Liver (tissue), 9 donors: ENCODE results near the gene OARD1. TPM values are rescaled to one million over a fixed set of nuclear protein-coding genes. Genes with fewer than 3 reads are reported as not detected.

Source experiments
- DNase-seq: peaks from one replicate; pipeline ENCODE4 v3.0.0-alpha.2; 2017; ENCODE audit warnings: low spot score
- H3K27ac ChIP-seq, 2 donors: one replicate each; pipeline ENCODE4 v1.7.0; 2013; ENCODE audit warnings: inconsistent platforms in 2 of 2, low read length in 2 of 2, control low read depth in 1 of 2, low read depth in 1 of 2, mild to moderate bottlenecking in 1 of 2
- H3K27me3 ChIP-seq, 4 donors: one replicate each; pipeline versions ENCODE4 v1.6.1 to v1.7.0; 2013; ENCODE audit warnings: low read length in 3 of 4, inconsistent platforms in 1 of 4, mild to moderate bottlenecking in 1 of 4, moderate library complexity in 1 of 4; ENCODE audit not compliant: control insufficient read depth in 4 of 4, insufficient read depth in 4 of 4
- H3K36me3 ChIP-seq, 4 donors: one replicate each; pipeline versions ENCODE4 v1.6.1 to v1.7.0; 2013; ENCODE audit warnings: low read length in 3 of 4, mild to moderate bottlenecking in 3 of 4, low read depth in 1 of 4, moderate library complexity in 1 of 4; ENCODE audit not compliant: control insufficient read depth in 4 of 4, insufficient read depth in 3 of 4
- H3K4me1 ChIP-seq, 4 donors: one replicate each; pipeline versions ENCODE4 v1.6.1 to v1.7.0; 2013; ENCODE audit warnings: low read length in 3 of 4, mild to moderate bottlenecking in 3 of 4, moderate library complexity in 1 of 4; ENCODE audit not compliant: control insufficient read depth in 4 of 4, insufficient read depth in 4 of 4
- H3K4me3 ChIP-seq, 3 donors: one replicate each; pipeline versions ENCODE4 v1.6.1 to v1.7.0; 2013; ENCODE audit warnings: low read length in 3 of 3, control low read depth in 1 of 3, low read depth in 1 of 3, mild to moderate bottlenecking in 1 of 3
- H3K9ac ChIP-seq, 2 donors: one replicate each; pipeline ENCODE4 v1.7.0; 2013; ENCODE audit warnings: low read length in 2 of 2, mild to moderate bottlenecking in 2 of 2, moderate library complexity in 2 of 2, control low read depth in 1 of 2, low read depth in 1 of 2
- H3K9me3 ChIP-seq, 4 donors: one replicate each; pipeline versions ENCODE4 v1.6.1 to v1.7.0; 2013; ENCODE audit warnings: low read length in 3 of 4; ENCODE audit not compliant: control insufficient read depth in 4 of 4
- EGR1 ChIP-seq, 2 donors: IDR thresholded peaks; 2 replicates each; pipeline ENCODE4 v1.6.1; 2016 to 2018; ENCODE audit warnings: antibody characterized with exemption in 2 of 2, low read depth in 2 of 2
- FOXA1 ChIP-seq: IDR thresholded peaks from 2 replicates; pipeline ENCODE4 v1.6.1; 2016; ENCODE audit warnings: antibody characterized with exemption
- FOXA2 ChIP-seq: IDR thresholded peaks from 2 replicates; pipeline ENCODE4 v1.6.1; 2016; ENCODE audit warnings: antibody characterized with exemption
- GABPA ChIP-seq, 2 donors: IDR thresholded peaks in 1 of 2; conservative IDR thresholded peaks in 1 of 2; 2 replicates each; pipeline ENCODE4 v1.6.1; 2016; ENCODE audit warnings: antibody characterized with exemption in 2 of 2, mild to moderate bottlenecking in 1 of 2, moderate library complexity in 1 of 2
- HNF4A ChIP-seq, 2 donors: conservative IDR thresholded peaks; 2 replicates each; pipeline ENCODE4 v1.6.1; 2016; ENCODE audit warnings: antibody characterized with exemption in 2 of 2, mild to moderate bottlenecking in 2 of 2
- HNF4G ChIP-seq: IDR thresholded peaks from 2 replicates; pipeline ENCODE4 v1.6.1; 2016; ENCODE audit warnings: antibody characterized with exemption
- JUND ChIP-seq, 2 donors: IDR thresholded peaks; 2 replicates each; pipeline ENCODE4 v1.6.1; 2016; ENCODE audit warnings: antibody characterized with exemption in 2 of 2
- NR2F2 ChIP-seq: IDR thresholded peaks from 2 replicates; pipeline ENCODE4 v1.6.1; 2016; ENCODE audit warnings: antibody characterized with exemption
- RAD21 ChIP-seq, 2 donors: IDR thresholded peaks; 2 replicates each; pipeline ENCODE4 v1.6.1; 2016; ENCODE audit warnings: antibody characterized with exemption in 2 of 2, mild to moderate bottlenecking in 2 of 2
- RXRA ChIP-seq, 2 donors: IDR thresholded peaks; 2 replicates each; pipeline ENCODE4 v1.6.1; 2017 to 2018; ENCODE audit warnings: antibody characterized with exemption in 2 of 2, mild to moderate bottlenecking in 1 of 2
- SP1 ChIP-seq: IDR thresholded peaks from 2 replicates; pipeline ENCODE4 v1.6.1; 2018; ENCODE audit warnings: antibody characterized with exemption, mild to moderate bottlenecking
- TAF1 ChIP-seq: conservative IDR thresholded peaks from 2 replicates; pipeline ENCODE4 v1.6.1; 2016; ENCODE audit warnings: antibody characterized with exemption, mild to moderate bottlenecking
- YY1 ChIP-seq: IDR thresholded peaks from 2 replicates; pipeline ENCODE4 v1.6.1; 2016; ENCODE audit warnings: antibody characterized with exemption, mild to moderate bottlenecking
- ZBTB33 ChIP-seq: IDR thresholded peaks from 2 replicates; pipeline ENCODE4 v1.6.1; 2016; ENCODE audit warnings: antibody characterized with exemption
- WGBS: extraction: QIAGEN DNeasy Blood & Tissue Kit; methylation state at CpG from one replicate; pipeline ENCODE4 v1.1.7; 2013; 5-methylcytosine and 5-hydroxymethylcytosine counted together
- polyA plus RNA-seq, 2 donors: library from polyadenylated mRNA; stranded (reverse) in 1 of 2; unstranded in 1 of 2; fragments of 200-250 nt in 1 of 2; fragments of >200 nt in 1 of 2; fragmentation: Nextera tagmentation in 1 of 2; extraction: Ambion mirVana in 1 of 2; gene quantifications; one replicate each; pipeline versions ENCODE4 v1.2.1 to v1.2.3, GENCODE V29; 2013 to 2015
- total RNA-seq, 2 donors: library from RNA; depleted of rRNA; stranded (reverse); fragments of >200 nt; gene quantifications; one replicate each; pipeline ENCODE4 v1.2.3, GENCODE V29; 2014
- TF ChIP-seq, protein P1 (sequence below): IDR thresholded peaks from 2 replicates; pipeline ENCODE4 v1.6.1; 2016; ENCODE audit warnings: antibody characterized with exemption
- TF ChIP-seq, protein P2 (sequence below): IDR thresholded peaks from 2 replicates; pipeline ENCODE4 v1.6.1; 2016; ENCODE audit warnings: antibody characterized with exemption, mild to moderate bottlenecking
- TF ChIP-seq, protein P3 (sequence below): IDR thresholded peaks from 2 replicates; pipeline ENCODE4 v1.6.1; 2016; ENCODE audit warnings: antibody characterized with exemption
- TF ChIP-seq, protein P4 (sequence below): fragments of 150-350 bp; IDR thresholded peaks from 2 replicates; pipeline ENCODE4 v1.5.1; 2017; ENCODE audit warnings: improper control_type of control experiment, low read depth, low read length; ENCODE audit not compliant: missing input control
- donor health status: healthy.
- donor health status: healthy.
- donor health status: healthy.
- donor health status: healthy.
- donor health status: healthy.

OARD1 gene
- total and polyA plus RNA-seq, 4 donors = 20.1 to 28.6 (median 23.0) TPM

DNA sequence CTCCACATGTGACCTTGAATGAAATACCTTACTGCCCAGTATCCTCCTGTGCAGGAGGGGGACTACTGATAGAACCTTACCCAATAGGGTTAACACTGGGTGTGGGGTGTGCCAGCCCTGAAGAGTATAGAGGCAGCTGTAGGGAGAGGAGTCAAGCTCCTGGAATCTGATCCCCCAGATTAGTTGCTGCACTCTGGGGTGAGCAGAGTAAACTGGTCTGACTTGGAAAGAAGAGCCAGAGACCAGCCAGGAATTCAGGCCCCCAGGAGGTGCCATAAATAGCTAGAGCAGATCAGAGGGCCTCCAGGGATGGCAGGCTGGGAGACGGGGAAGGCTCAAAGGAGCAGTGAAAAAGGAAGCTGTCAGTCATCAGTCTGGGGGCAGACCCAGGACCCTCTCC, 22.6 kb downstream of the OARD1 start:
- Histone ChIP-seq H3K4me1 (peaks cover 6 to 23% (median 21%) of the 10 kb centered on the region in 4 donors), H3K9me3 (no peaks in the 10 kb centered on the region), H3K27ac (no peak overlapping the region), H3K36me3 (no peaks in the 10 kb centered on the region), H3K4me3 (no peak overlapping the region), H3K9ac (no peak overlapping the region), H3K27me3 (no peaks in the 10 kb centered on the region)
- WGBS = 92% methylated on average over 1 of the region's 1 CpG
- no peak for DNase-seq
- TF ChIP-seq JUND (IDR thresholded peaks at IDR 0.05) (no peak), EGR1 (IDR thresholded peaks at IDR 0.05; ENCODE audit: low read depth in 2 of 2) (no peak), YY1 (no peak), GABPA (IDR thresholded peaks at IDR 0.05 in 1 of 2, conservative IDR thresholded peaks at IDR 0.05 in 1 of 2) (no peak), FOXA2 (no peak), HNF4G (no peak), FOXA1 (no peak), RAD21 (IDR thresholded peaks at IDR 0.05) (no peak), TAF1 (no peak), NR2F2 (no peak), HNF4A (conservative IDR thresholded peaks at IDR 0.05) (no peak), RXRA (IDR thresholded peaks at IDR 0.05) (no peak), SP1 (no peak), ZBTB33 (no peak)
- TF ChIP-seq, protein P1, sequence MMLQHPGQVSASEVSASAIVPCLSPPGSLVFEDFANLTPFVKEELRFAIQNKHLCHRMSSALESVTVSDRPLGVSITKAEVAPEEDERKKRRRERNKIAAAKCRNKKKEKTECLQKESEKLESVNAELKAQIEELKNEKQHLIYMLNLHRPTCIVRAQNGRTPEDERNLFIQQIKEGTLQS = no peak
- TF ChIP-seq, protein P2, sequence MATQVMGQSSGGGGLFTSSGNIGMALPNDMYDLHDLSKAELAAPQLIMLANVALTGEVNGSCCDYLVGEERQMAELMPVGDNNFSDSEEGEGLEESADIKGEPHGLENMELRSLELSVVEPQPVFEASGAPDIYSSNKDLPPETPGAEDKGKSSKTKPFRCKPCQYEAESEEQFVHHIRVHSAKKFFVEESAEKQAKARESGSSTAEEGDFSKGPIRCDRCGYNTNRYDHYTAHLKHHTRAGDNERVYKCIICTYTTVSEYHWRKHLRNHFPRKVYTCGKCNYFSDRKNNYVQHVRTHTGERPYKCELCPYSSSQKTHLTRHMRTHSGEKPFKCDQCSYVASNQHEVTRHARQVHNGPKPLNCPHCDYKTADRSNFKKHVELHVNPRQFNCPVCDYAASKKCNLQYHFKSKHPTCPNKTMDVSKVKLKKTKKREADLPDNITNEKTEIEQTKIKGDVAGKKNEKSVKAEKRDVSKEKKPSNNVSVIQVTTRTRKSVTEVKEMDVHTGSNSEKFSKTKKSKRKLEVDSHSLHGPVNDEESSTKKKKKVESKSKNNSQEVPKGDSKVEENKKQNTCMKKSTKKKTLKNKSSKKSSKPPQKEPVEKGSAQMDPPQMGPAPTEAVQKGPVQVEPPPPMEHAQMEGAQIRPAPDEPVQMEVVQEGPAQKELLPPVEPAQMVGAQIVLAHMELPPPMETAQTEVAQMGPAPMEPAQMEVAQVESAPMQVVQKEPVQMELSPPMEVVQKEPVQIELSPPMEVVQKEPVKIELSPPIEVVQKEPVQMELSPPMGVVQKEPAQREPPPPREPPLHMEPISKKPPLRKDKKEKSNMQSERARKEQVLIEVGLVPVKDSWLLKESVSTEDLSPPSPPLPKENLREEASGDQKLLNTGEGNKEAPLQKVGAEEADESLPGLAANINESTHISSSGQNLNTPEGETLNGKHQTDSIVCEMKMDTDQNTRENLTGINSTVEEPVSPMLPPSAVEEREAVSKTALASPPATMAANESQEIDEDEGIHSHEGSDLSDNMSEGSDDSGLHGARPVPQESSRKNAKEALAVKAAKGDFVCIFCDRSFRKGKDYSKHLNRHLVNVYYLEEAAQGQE = no peak
- TF ChIP-seq, protein P3, sequence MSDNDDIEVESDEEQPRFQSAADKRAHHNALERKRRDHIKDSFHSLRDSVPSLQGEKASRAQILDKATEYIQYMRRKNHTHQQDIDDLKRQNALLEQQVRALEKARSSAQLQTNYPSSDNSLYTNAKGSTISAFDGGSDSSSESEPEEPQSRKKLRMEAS = no peak
- TF ChIP-seq, protein P4, sequence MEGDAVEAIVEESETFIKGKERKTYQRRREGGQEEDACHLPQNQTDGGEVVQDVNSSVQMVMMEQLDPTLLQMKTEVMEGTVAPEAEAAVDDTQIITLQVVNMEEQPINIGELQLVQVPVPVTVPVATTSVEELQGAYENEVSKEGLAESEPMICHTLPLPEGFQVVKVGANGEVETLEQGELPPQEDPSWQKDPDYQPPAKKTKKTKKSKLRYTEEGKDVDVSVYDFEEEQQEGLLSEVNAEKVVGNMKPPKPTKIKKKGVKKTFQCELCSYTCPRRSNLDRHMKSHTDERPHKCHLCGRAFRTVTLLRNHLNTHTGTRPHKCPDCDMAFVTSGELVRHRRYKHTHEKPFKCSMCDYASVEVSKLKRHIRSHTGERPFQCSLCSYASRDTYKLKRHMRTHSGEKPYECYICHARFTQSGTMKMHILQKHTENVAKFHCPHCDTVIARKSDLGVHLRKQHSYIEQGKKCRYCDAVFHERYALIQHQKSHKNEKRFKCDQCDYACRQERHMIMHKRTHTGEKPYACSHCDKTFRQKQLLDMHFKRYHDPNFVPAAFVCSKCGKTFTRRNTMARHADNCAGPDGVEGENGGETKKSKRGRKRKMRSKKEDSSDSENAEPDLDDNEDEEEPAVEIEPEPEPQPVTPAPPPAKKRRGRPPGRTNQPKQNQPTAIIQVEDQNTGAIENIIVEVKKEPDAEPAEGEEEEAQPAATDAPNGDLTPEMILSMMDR = no peak
